SKM-1 (cell line): ENCODE results near the gene SYCE1.
"Not testable (repeated sequence)": the region's sequence is repeated elsewhere in the genome, so short reads cannot be mapped to it uniquely, and the experiment has no call there.

ENCODE experiments used
- DNase-seq: peaks from one replicate; lab custom pipeline; 2025; ENCODE audit not compliant: unreplicated experiment; lab: John Stamatoyannopoulos, UW

Gene SYCE1

GRCh38 chr10:133559216-133559615, 6.2 kb downstream of the SYCE1 start:
- DNase-seq: no peak

- no peak for DNase-seq
Observed at GRCh38 chr10:133557381-133557780, 8.0 kb downstream of the SYCE1 start.

GRCh38 chr10:133555521-133555920, 9.9 kb downstream of the SYCE1 start:
- DNase-seq: no peak

DNA sequence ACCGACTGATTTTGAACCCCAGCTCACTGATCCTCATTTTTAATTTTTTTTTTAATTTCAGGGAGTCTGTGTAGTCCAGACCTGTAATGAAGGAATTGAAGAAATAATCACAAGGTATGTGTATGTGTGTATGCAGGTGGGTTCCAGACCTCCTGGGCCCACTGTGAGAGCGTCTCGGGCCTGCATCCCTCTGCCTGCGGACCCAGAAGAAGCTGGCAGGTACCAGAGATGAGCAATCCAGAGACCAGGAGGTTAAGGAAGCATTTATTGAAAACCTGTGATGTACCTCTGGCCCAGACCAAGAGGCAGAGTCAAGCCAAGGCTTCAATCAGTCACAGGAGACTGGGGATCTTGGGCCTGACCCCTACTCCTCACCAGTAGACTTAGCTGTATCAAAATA, 10.8 kb downstream of the SYCE1 start:
- no peak for DNase-seq

GRCh38 chr10:133544506-133544905, 20.9 kb downstream of the SYCE1 start:
- DNase-seq: no peak

- not testable (repeated sequence) for DNase-seq
Observed at GRCh38 chr10:133541441-133541975, 23.9 kb downstream of the SYCE1 start.

DNA sequence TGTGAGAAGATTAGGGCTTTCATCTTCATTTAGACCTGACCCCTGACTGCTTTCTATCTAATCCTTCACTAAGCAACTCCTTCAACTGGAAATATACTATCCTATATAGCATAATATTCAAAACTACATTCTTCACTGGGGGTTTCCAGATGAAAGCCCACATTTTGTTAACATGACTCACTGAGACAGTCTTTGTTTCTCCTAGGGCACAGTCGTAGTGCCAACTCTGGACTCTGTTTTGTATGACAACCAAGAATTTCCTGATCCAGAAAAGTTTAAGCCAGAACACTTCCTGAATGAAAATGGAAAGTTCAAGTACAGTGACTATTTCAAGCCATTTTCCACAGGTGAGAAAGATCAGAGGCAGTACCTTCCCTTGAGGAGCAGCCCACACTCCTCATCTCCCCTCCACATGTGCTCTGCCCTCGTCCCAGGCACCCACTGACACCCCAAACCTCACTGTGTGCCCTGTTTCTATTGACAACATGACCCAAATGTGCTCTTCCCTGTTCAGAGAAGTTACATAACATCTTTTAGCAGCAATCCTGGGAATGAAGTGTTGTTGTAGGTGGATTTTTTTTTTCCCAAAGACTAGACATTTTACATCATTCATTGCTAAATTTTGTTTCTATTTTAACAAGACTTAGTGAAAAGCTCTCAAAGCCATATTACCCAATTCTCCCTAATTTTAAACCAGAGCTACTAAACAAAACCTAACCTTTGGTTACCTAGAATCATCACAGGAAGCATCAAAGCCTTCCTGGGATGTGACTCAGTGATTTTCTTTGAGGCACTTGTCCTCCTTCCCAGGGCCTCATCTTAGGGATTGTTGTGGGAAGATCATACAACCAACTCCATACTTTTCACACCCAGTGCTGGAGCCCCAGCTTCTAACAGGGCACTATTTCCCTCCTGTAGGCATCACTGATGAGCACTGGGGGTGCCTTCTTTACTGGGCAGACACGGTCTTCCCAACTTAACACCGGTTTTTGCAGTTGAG, 27.5 kb downstream of the SYCE1 start:
- no peak for DNase-seq

DNA sequence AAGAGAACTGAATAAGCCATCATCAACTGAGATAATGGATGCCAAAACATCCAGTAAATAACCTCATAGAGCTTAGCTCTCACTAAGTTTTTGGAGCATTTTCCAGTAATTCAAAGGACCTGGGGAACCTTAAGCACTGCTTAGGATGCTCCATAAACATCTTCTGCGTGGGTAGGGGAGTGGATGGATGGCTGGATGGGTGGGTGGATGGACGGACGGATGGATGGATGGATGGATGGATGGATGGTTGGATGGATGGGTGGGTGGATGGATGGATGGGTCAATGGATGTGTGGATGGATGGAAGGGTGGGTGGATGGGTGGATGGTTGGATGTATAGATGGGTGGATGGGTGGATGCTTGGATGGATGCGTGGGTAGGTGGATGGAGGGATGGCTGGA, 29.2 kb downstream of the SYCE1 start:
- DNase-seq: no peak

GRCh38 chr10:133534417-133534816, 31.0 kb downstream of the SYCE1 start:
- DNase-seq: no peak

DNA sequence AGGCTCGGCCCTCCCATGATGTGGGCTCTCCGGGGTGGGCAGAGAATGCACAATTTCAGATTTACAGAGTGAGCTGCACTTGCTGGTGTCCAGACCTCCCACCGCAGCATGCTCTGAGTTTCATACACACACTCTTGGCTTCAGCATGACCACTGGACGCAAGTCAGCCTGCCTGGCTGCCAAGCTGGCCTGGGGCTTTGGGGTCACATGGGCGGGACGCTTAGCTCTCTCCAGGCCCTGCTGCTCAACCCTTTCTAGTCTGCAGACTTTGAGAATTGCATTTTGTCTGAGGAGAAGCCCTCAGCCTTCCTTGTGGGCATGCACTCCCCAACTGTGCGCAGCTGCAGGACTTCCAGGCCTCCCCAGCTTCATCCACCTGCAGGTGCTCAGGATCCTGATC, 32.5 kb downstream of the SYCE1 start:
- no peak for DNase-seq

GRCh38 chr10:133530506-133530905, 34.9 kb downstream of the SYCE1 start:
- DNase-seq: peak; percentile 2

GRCh38 chr10:133529576-133529946, 35.8 kb downstream of the SYCE1 start:
- DNase-seq: no peak

- DNase-seq: no peak
Observed at GRCh38 chr10:133528845-133529575, 36.4 kb downstream of the SYCE1 start.

DNA sequence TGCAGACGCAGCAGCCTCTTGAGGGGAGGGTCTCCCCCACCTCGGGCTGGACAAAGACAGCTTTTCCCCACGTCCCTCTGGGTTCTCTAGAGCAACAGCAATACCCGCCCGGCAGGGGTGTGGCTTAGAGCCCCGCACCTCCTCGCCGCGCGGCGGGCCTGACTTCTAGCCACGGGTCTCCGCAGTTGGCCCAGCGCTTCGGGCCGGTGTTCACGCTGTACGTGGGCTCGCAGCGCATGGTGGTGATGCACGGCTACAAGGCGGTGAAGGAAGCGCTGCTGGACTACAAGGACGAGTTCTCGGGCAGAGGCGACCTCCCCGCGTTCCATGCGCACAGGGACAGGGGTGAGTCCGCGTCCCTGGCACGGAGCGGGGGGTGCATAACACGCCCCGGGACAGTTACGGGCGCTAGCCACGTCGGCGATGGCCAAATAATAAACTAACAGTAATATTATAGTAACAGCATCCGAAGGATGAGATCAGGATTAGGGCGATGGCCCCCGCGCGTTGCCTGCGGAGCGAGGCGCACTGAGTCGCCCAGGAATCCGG, 37.0 kb downstream of the SYCE1 start:
- DNase-seq: no peak

- no peak for DNase-seq
Observed at GRCh38 chr10:133527771-133528271, 37.6 kb downstream of the SYCE1 start.

DNA sequence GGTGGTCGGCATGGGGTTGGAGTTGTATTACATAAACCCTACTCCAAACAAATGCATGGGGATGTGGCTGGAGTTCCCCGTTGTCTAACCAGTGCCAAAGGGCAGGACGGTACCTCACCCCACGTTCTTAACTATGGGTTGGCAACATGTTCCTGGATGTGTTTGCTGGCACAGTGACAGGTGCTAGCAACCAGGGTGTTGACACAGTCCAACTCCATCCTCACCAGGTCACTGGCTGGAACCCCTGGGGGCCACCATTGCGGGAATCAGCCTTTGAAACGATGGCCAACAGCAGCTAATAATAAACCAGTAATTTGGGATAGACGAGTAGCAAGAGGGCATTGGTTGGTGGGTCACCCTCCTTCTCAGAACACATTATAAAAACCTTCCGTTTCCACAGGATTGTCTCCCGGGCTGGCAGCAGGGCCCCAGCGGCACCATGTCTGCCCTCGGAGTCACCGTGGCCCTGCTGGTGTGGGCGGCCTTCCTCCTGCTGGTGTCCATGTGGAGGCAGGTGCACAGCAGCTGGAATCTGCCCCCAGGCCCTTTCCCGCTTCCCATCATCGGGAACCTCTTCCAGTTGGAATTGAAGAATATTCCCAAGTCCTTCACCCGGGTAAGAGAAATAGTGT, 38.3 kb downstream of the SYCE1 start, which contains the start of gene CYP2E1:
Gene CYP2E1 (plus strand): TSS at position 407 of the 632 bp plus-strand sequence. CDS start 33 bp downstream, at position 440.
- DNase-seq: no peak

GRCh38 chr10:133525444-133525843, 39.9 kb downstream of the SYCE1 start:
- DNase-seq: no peak

DNA sequence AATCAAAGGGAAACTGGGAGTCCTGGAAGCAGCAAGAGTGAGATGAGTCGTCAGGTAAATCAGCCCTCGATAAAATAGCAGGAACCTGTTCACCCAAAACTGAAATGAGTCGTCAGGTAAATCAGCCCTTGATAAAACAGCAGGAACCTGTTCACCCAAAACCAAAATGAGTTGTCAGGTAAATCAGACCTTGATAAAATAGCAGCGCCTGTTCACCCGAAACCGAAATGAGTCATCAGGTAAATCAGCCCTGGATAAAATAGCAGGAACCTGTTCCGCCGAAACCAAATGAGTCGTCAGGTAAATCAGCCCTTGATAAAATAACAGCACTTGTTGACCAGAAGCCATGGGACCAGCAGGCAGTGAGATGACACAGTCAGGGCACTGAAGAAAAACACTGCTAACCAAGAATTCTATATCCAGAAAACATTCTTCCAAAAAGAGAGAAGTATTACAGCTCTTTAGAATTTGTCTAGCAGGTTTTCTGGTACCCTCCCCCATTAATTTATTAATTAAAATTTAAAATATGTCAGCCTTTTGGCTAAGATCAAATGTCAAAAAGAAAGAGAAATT, 41.7 kb downstream of the SYCE1 start:
- no peak for DNase-seq

- DNase-seq: peak; percentile 58
Observed at GRCh38 chr10:133520193-133520738, 45.1 kb downstream of the SYCE1 start.

- DNase-seq: not testable (repeated sequence)
Observed at GRCh38 chr10:133518517-133518916, 46.9 kb downstream of the SYCE1 start.
